ENCODE data around the gene ADAM29. TPM values are rescaled to one million over a fixed set of nuclear protein-coding genes. Genes with fewer than 3 reads are reported as not detected.
"Not testable (repeated sequence)": the region's sequence is repeated elsewhere in the genome, so short reads cannot be mapped to it uniquely, and the experiment has no call there.

ADAM29 gene
- total RNA-seq, result not detected
- long read RNA-seq, result 0 reads

DNA sequence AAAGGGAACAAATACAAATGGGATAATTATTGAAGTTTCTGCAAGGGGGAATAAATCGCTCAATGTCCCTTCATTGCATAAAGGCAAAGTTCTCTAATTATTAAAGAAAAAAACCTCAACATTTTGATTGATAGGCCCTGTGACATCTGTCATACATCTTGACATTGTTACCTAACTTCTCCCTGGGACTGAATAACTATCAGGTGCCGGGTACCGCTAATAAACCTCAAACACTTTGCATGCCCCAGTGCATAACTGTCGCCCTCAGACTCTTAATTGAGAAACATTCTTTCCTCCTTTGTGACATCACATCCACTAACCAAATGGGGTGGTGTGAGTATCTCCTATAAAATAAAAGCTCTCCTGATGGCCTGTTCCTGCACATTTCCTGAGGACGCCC lies at the start of gene ADAM29:
Gene ADAM29, plus strand, starts transcription at position 301 of the 400 bp plus-strand sequence. CDS start 57,168 bp downstream, outside the sequence.
- ATAC-seq (no peak), DNase-seq (no peak)
- intact Hi-C loops (cut with DNase I), result no loop called here

DNA sequence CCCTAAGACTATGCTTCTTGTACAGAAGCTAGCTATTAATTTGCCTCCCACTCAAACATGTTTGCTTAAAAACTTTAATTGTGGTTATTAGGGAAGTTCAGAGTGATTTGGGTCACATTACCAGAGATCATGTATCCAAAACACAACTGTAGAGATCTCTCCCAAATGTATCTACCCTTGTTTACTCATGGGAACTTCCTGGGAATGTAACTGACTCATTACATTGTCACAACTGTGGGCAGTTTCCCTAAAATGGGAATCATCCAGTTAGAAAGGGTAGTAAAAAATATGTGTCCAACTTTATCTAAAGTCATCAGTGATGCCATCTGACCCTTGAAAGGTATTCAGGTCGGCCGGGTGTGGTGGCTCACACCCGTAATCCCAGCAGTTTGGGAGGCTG lies 48.8 kb upstream of the ADAM29 start:
- intact Hi-C loops (cut with DNase I), result no loop called here
- DNase-seq, result no peak
- no peak for ATAC-seq

- intact Hi-C loops (cut with DNase I), result no loop called here
- ATAC-seq, result no peak
- no peak for DNase-seq
Measured at GRCh38 chr4:174870311-174870710, 47.8 kb upstream of the ADAM29 start.

GRCh38 chr4:174871407-174871806 lies 46.8 kb upstream of the ADAM29 start:
- ATAC-seq, result no peak
- intact Hi-C loops (cut with DNase I), result no loop called here
- DNase-seq, result no peak

DNA sequence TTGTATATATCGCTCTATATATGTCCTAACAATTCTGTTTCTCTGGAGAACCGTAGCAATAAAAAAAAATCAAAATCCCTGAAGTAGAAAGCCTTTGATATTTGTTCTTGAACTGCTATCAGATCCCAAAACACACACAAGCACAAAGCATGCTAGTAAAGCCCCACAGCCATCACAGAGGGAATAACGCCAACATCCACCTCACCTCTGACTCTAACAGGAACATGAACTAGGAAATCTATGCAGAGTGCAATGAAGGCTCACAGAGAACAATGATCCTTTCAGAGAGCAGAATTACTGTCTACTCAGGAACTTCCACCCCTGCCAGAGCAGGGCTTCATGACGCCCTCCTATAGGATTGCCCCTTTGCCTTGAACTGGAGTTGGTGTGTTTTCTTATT lies 45.0 kb upstream of the ADAM29 start:
- DNase-seq; ATAC-seq; intact Hi-C loops (cut with DNase I): not testable (repeated sequence)

GRCh38 chr4:174873931-174874330 lies 44.2 kb upstream of the ADAM29 start:
- no peak for DNase-seq
- ATAC-seq, result no peak
- intact Hi-C loops (cut with DNase I), result no loop called here

DNA sequence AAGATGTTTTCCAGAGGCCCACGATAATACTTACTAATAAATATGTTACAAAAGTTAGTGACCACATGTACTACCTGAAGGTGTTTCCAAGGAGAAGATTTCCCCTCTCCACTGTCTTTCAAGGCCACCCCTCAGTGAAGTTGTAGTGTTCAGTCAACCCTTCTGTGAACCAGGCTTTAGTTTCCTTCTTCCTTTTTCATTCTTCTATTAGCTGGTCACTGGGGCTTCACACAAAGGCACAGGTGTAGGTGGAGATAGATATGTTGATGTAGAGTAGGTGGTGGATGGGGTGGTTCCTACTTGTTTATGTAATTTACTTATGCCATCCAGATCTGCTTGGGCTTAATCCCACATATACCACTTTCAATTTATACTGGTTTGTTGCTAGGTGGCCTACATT lies 43.3 kb upstream of the ADAM29 start:
- intact Hi-C loops (cut with DNase I), result no loop called here
- DNase-seq (no peak), ATAC-seq (no peak)

- DNase-seq (no peak), ATAC-seq (no peak)
- intact Hi-C loops (cut with DNase I), result no loop called here
Measured at GRCh38 chr4:174880001-174880400, 38.2 kb upstream of the ADAM29 start.

- intact Hi-C loops (cut with DNase I), result no loop called here
- DNase-seq, result no peak
- no peak for ATAC-seq
Measured at GRCh38 chr4:174882317-174882992, 35.7 kb upstream of the ADAM29 start.

DNA sequence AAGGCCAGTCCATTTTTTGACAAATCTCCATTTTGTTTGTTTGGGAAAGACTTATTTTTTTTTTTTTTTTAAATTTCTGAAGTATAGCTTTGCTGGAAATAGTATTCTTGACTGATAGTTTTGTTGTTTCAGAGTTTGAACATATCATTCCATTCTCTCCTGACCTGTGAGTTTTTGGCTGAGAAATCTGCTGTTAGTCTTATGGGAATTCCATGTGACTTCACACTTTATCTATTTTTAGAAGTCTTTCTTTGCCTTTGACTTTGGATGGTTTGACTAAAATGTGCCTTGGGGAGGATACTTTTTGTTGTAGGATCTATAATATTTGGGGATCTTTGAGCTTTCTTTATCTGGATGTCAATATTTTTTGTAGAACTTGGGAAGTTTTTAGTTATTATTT lies 10.7 kb upstream of the ADAM29 start:
- DNase-seq (no peak), ATAC-seq (no peak)
- intact Hi-C loops (cut with DNase I), result no loop called here

DNA sequence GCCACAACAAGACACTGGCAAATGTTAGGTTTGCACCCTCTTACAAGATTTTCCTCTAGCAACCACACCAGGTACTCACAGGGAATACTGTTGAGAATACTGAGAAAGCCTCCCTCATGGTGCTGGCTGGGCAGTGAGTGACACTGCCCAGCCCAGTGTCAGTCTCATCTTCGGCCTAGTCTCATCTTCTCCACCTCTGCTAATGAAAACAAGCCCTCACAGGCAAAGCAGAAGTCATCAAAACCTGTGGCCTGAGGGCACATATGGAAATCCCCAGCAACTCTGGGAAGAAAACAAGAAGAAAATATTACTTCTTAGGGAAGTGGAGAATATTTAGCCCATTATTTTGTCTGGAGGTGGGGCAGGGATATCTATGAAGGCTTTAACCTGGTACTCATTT lies 7.9 kb upstream of the ADAM29 start:
- no peak for ATAC-seq
- intact Hi-C loops (cut with DNase I), result no loop called here
- no peak for DNase-seq

GRCh38 chr4:174912919-174913543 lies 5.1 kb upstream of the ADAM29 start:
- DNase-seq (no peak), ATAC-seq (no peak)
- intact Hi-C loops (cut with DNase I), result no loop called here

- no peak for DNase-seq
- intact Hi-C loops (cut with DNase I), result no loop called here
- ATAC-seq, result no peak
Measured at GRCh38 chr4:174919886-174920423, 1.8 kb downstream of the ADAM29 start.

DNA sequence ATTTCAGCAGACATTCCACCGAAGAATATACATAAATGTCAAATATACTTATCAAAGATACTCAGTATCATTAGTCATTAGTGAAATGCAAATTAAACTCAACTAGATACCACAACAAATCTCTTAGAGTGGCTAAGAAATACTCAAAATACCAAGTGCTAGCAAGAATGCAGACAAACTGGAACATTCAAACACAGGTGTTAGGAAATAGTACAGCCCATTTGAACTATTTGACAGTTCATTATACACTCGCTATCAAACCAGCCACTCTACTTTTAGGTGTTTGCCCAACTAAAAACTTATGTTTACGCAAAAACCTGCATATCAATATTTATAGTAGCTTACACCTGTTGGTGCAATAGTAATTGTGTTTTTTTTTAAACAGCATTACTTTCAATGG lies 8.8 kb downstream of the ADAM29 start:
- ATAC-seq (no peak), DNase-seq (no peak)
- intact Hi-C loops (cut with DNase I), result no loop called here

GRCh38 chr4:174928174-174928573 lies 10.0 kb downstream of the ADAM29 start:
- DNase-seq, result no peak
- intact Hi-C loops (cut with DNase I), result no loop called here
- ATAC-seq, result no peak

DNA sequence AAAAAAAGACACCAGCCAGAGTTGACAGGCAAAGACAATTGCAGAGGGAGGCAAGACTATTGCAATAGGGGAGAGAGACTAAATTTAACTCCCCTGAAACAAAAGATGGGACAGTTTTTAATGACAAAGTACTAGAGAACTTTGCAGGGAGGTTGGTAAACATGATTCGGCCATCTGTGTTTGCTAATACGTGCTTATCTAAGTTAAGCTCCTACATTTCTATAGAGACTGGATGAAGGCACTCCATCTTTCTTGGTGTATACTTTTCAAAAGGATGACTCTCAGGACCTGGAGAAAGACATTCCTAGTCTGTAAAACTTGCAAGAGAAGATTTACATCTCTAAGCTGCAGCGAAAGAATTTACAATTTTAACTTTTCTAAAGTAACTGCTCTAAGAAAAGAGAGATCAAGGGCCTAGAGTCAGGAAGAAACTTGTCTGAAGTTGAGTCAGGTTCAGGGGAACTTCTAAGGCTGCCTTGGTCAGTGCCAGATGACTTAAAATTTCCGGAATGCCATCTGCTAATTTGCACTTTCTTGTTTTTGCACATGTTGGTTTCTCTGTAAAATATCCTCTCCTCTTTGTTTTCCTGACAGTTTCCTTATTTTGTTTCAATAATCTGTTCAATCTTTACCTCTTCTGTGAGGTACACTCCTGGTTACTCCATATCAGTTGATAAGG lies 10.6 kb downstream of the ADAM29 start:
- intact Hi-C loops (cut with DNase I), result no loop called here
- ATAC-seq (no peak), DNase-seq (no peak)

DNA sequence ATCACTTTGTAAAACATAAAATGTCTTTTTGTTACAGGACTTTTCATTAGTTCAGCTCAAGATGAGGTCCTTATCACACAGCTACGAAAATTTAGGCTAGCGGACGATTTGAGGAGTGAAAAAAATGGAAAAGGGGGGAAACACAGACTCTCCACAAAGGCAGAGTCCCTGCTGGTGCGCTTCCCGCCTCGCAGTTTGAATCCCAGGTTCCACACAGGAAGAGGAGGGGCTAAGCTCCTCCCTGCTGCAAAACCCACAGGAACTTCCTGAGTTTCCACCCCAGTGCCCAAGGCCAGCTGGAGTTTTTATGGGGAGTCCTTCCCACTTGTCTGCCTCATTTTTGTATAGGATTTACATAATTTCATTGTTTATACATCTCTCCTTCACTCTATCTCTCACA lies 11.2 kb downstream of the ADAM29 start:
- intact Hi-C loops (cut with DNase I), result no loop called here
- no peak for DNase-seq
- ATAC-seq, result no peak

DNA sequence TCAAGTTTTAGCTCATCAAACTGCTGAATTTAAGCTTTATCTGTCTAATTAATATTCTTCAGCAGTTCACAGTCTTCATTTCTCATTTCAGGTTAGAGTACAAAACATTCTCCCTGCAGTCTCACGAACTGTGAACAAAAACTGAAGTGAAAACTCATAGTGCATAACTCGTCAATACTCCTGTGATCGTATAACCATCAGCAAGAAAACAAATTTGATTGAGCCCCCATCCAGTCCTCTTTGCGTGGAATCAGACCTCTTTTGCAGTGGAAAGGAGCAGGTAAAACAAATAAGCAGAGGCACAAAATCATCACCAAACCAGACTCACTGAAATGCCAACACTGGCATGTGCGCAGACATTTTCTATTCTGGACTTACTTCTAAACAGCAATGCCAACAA lies 12.7 kb downstream of the ADAM29 start:
- DNase-seq (no peak), ATAC-seq (no peak)
- intact Hi-C loops (cut with DNase I), result no loop called here

DNA sequence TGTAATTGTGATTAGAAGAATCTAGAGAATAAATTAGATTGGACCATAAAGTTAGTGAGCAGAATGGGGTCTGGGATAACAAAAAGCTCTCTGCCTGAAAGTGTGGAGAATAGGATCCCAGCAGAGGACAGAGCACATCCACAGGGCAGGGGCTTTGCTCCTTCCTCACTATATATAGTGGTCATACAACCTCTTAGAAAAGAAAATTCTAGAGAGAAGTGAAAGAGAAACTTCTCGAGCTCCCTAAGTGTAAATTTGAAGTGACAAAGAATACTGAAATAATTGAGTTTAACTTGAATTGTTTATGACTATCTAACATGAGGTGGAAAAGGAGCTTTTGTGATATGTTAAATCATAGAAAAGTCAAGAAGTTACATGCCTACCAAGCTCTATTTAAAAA lies 14.9 kb downstream of the ADAM29 start:
- no peak for ATAC-seq
- intact Hi-C loops (cut with DNase I), result no loop called here

GRCh38 chr4:174934360-174934759 lies 16.2 kb downstream of the ADAM29 start:
- ATAC-seq, result no peak
- intact Hi-C loops (cut with DNase I), result no loop called here
- no peak for DNase-seq

More for the DNA sequence above, 14.9 kb downstream of the ADAM29 start:
- DNase-seq, result no peak
